T-cell (primary cell): Measurements from ENCODE around the gene LSMEM2. TPM values are rescaled to one million over a fixed set of nuclear protein-coding genes. Genes with fewer than 3 reads are reported as not detected.

Source experiments
- total RNA-seq, 35 experiments: library from RNA in 6 of 35; stranded (reverse) in 6 of 35; fragments of 120-200 nt in 1 of 35; gene quantifications; one replicate each; pipeline versions ENCODE4 v1.2.1 to v1.2.4 and lab custom pipeline; 2013 to 2026

Gene LSMEM2
- total RNA-seq, 5 donors from 2014 or later (not counting 1 experiment from before 2014, with no cell fraction given): not detected

Other genes starting within 250 kb of the LSMEM2 start
- gene RBM5, start 190.2 kb upstream of the LSMEM2 start, total RNA-seq: 100 to 1,000 TPM; 293 to 354 (median 316) TPM
- gene SEMA3F, start 123.8 kb upstream of the LSMEM2 start, total RNA-seq: under 1 TPM in 4 of 5 donors, not detected in 1; 0.32 to 0.46 (median 0.36) TPM
- under 1 TPM in 1 of 5 donors, not detected in 4; 0.28 TPM for gene GNAT1, start 87.5 kb upstream of the LSMEM2 start, total RNA-seq
- gene SLC38A3, start 73.8 kb upstream of the LSMEM2 start, total RNA-seq: under 1 TPM in 4 of 5 donors, not detected in 1; 0.29 to 0.98 (median 0.44) TPM
- gene GNAI2, start 42.9 kb upstream of the LSMEM2 start, total RNA-seq: 100 to 1,000 TPM; 257 to 313 (median 287) TPM
- 1 to 10 TPM in 3 of 5 donors, under 1 TPM in 2; 0.33 to 2.5 (median 1.5) TPM for gene SEMA3B, start 9.9 kb upstream of the LSMEM2 start, total RNA-seq
- gene IFRD2, start 13.3 kb downstream of the LSMEM2 start, total RNA-seq: 10 to 100 TPM; 50.0 to 91.2 (median 75.9) TPM
- 1 to 10 TPM; 2.6 to 6.2 (median 3.9) TPM for gene HYAL3, start 20.3 kb downstream of the LSMEM2 start, total RNA-seq
- 10 to 100 TPM; 33.8 to 45.7 (median 43.9) TPM for gene NAA80, start 20.3 kb downstream of the LSMEM2 start, total RNA-seq
- gene HYAL1, start 24.5 kb downstream of the LSMEM2 start, total RNA-seq: under 1 TPM in 3 of 5 donors, not detected in 2; 0.61 to 0.79 (median 0.69) TPM
- gene HYAL2, start 43.7 kb downstream of the LSMEM2 start, total RNA-seq: 1 to 10 TPM in 4 of 5 donors, under 1 TPM in 1; 0.50 to 6.8 (median 3.0) TPM
- 10 to 100 TPM; 14.9 to 33.1 (median 26.8) TPM for gene TUSC2, start 49.1 kb downstream of the LSMEM2 start, total RNA-seq
- 100 to 1,000 TPM in 1 of 5 donors, 10 to 100 TPM in 4; 73.2 to 153 (median 79.6) TPM for gene RASSF1, start 61.7 kb downstream of the LSMEM2 start, total RNA-seq
- gene ZMYND10, start 66.6 kb downstream of the LSMEM2 start, total RNA-seq: 1 to 10 TPM; 1.2 to 6.1 (median 2.9) TPM
- gene NPRL2, start 71.7 kb downstream of the LSMEM2 start, total RNA-seq: 10 to 100 TPM; 26.6 to 52.2 (median 48.1) TPM
- 10 to 100 TPM; 25.7 to 45.3 (median 32.7) TPM for gene CYB561D2, start 71.8 kb downstream of the LSMEM2 start, total RNA-seq
- gene TMEM115, start 80.4 kb downstream of the LSMEM2 start, total RNA-seq: 10 to 100 TPM; 13.9 to 35.2 (median 33.1) TPM
- gene CACNA2D2, start 224.5 kb downstream of the LSMEM2 start, total RNA-seq: 1 to 10 TPM; 2.6 to 8.9 (median 4.1) TPM